Adrenal gland (tissue), 5 donors: ENCODE results near the gene ELMOD1.

ENCODE experiments used
- CTCF ChIP-seq, 6 experiments: fragments of 450-650 bp in 4 of 6; fragments of 200-600 bp in 2 of 6; sonication (generic) in 1 of 6; IDR thresholded peaks; 1 replicate in 5 of 6; 2 replicates in 1 of 6; pipeline versions ENCODE4 v1.5.1 to v1.8.0; 2016 to 2021; ENCODE audit warnings: antibody characterized with exemption in 6 of 6, mild to moderate bottlenecking in 2 of 6, moderate library complexity in 1 of 6
- POLR2A ChIP-seq, 2 donors: fragments of 450-650 bp; IDR thresholded peaks; one replicate each; pipeline ENCODE4 v1.6.1; 2017; ENCODE audit warnings: antibody characterized with exemption in 2 of 2, mild to moderate bottlenecking in 2 of 2, moderate library complexity in 1 of 2
- donor health status: DM: no; HTN: no; CAD: no.

GRCh38 chr11:107606141-107606540, 15.2 kb downstream of the ELMOD1 start:
- TF ChIP-seq CTCF (IDR thresholded peaks at IDR 0.05) (no peak), POLR2A (IDR thresholded peaks at IDR 0.05) (no peak)
